ENCODE results near the gene PRDM8.
A peak's percentile ranks its signal among the peaks of the same experiment; 100 is the strongest.

The PRDM8 gene

DNA sequence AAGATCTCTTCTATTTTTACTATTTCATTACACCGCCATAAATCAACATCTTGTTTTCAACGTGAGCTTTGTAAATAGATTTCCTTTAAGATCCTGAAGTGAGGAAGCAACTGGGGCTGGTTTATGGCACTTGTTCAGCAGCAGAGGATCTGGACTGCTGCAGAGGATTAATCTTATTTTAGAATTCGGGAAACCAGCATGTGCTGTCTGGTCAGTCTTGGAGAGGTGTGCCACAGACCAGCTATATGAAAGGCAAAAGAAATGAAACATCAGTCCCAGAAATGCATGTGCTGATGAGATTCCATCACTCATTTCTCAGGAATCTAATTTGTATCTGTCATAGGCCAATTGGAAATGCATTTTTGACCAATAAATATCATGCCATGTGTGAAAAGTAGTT, 23.4 kb downstream of the PRDM8 start:
- ChIA-PET POLR2A (no interaction called here), CTCF (interaction anchor here (0.8 to 2.8 kb wide), 10 partner anchors 8 to 1268 kb away, joined by 3 to 9 read pairs (median 5); no protein-coding TSS in a partner anchor)
- DNase-seq (ENCODE audit: extremely low spot score), result no peak
- TF ChIP-seq, protein P1, sequence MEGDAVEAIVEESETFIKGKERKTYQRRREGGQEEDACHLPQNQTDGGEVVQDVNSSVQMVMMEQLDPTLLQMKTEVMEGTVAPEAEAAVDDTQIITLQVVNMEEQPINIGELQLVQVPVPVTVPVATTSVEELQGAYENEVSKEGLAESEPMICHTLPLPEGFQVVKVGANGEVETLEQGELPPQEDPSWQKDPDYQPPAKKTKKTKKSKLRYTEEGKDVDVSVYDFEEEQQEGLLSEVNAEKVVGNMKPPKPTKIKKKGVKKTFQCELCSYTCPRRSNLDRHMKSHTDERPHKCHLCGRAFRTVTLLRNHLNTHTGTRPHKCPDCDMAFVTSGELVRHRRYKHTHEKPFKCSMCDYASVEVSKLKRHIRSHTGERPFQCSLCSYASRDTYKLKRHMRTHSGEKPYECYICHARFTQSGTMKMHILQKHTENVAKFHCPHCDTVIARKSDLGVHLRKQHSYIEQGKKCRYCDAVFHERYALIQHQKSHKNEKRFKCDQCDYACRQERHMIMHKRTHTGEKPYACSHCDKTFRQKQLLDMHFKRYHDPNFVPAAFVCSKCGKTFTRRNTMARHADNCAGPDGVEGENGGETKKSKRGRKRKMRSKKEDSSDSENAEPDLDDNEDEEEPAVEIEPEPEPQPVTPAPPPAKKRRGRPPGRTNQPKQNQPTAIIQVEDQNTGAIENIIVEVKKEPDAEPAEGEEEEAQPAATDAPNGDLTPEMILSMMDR (IDR thresholded peaks at IDR 0.05; ENCODE audit: control extremely low read depth, extremely low read depth, low read depth, missing control alignments), result no peak

DNA sequence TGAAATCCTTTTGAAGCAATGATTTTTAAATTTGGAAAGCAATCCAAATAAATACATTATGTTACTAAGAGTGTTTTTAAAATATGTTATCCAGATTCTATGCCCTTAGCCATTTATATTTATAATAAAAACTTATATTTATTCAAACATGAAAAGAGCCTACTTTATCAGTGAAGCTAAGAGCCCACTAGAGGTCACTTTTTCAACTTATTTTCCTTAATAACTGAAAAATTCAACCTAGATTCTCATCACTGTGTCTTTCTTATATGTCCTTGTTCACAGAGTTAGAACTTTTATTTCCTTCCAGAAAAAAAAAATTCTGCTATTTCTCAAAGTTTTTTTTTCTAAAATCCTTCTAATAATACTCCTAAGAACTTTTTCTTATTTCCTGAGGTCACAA, 23.9 kb downstream of the PRDM8 start:
- ChIA-PET POLR2A (no interaction called here), CTCF (interaction anchor here (1.6 to 2.8 kb wide), 4 partner anchors 8 to 1269 kb away, joined by 5 to 9 read pairs (median 7); no protein-coding TSS in a partner anchor)
- DNase-seq (ENCODE audit: extremely low spot score), result no peak
- TF ChIP-seq, protein P1 (IDR thresholded peaks at IDR 0.05; ENCODE audit: control extremely low read depth, extremely low read depth, low read depth, missing control alignments), result peak; percentile 20

DNA sequence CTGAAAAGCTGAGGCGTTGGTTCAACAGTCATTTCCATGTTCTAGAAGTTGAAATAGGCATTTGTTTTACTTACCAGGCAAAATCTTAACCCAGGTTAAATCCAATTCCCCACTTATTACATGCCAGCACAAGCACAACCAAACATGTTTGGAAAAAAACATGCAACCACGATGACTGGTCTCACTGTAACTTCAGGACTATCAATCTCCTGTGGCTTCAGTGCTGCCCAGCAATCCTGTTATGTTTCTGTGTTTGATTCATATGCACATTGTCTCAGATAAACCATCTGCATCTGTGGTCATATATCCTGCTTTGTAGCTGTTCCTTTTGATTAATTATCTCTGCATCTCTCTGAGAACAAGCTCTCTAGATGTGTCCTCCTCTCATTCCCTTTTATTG, 28.3 kb downstream of the PRDM8 start:
- POLR2A ChIA-PET, result no interaction called here
- TF ChIP-seq, protein P1 (IDR thresholded peaks at IDR 0.05; ENCODE audit: control extremely low read depth, extremely low read depth, low read depth, missing control alignments), result no peak

DNA sequence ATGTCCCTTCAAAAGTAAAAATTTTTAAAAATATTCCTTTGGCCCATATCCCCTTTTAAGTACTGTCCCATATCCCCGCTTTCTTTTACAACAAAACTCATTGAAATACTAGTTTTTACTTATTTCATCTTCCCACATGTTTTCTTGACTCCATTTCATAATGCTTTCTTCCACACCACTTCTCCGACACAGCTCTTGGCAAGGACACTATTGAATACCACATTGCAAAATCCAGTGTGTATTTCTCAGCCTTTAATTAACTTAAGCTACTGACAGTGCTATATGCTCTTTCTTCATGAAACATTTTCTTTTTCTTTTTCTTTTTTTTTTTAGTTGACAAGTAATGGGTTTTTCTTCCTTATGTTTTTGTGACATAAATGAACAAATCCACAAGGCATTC, 28.8 kb downstream of the PRDM8 start:
- no peak for DNase-seq (ENCODE audit: extremely low spot score)
- CTCF ChIA-PET, result interaction anchor here (1.2 kb wide), 1 partner anchor 41 kb away, joined by 3 read pairs; no protein-coding TSS in a partner anchor
- TF ChIP-seq, protein P1 (IDR thresholded peaks at IDR 0.05; ENCODE audit: control extremely low read depth, extremely low read depth, low read depth, missing control alignments), result no peak
- POLR2A ChIA-PET, result no interaction called here

More for the DNA sequence above, 28.3 kb downstream of the PRDM8 start:
- no peak for DNase-seq (ENCODE audit: extremely low spot score)
- CTCF ChIA-PET, result interaction anchor here (1.9 kb wide), 1 partner anchor 14 kb away, joined by 5 read pairs; no protein-coding TSS in a partner anchor

DNA sequence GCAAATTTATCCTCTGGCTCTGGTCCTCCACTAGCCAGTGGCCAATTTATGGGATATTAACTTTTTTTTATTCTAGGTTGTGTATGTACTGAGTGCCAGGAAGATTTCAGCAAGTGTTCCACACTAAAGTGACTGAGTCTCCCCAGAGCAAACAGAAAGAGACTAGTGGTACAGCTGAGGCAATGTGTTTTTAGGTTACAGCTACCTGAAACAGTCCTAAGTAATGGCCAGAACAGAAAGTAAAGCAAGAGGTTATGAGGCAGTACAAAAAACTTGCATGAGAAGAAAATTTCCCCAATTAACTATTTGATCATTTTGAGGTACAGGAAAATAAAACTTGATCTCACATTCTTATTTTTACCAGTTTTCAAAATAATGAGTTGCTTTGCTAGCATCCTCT, 31.2 kb downstream of the PRDM8 start:
- POLR2A ChIA-PET, result no interaction called here
- CTCF ChIA-PET, result interaction anchor here (1.1 to 1.3 kb wide), 2 partner anchors 26 to 1276 kb away, joined by 3 to 4 read pairs; no protein-coding TSS in a partner anchor
- no peak for DNase-seq (ENCODE audit: extremely low spot score)
- TF ChIP-seq, protein P1 (IDR thresholded peaks at IDR 0.05; ENCODE audit: control extremely low read depth, extremely low read depth, low read depth, missing control alignments), result no peak

DNA sequence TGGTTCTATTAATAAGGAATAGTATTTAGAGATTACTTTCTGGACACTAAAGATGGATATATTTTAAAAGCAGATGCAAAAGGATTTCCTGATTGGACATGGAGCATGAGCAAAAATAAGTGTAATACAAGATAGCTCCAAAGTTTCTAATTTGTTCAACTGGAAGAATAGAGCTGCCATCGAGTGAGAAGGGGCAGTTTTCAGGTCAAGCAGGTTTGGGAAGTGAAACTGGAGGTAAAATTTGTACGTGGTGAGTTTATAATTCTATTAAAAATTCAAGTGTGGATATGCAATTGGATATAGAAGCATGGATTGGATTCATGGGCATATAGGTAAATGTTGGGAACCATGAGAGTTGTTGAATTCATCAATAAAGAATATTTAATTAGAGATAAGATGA, 31.8 kb downstream of the PRDM8 start:
- TF ChIP-seq, protein P1 (IDR thresholded peaks at IDR 0.05; ENCODE audit: control extremely low read depth, extremely low read depth, low read depth, missing control alignments), result no peak
- POLR2A ChIA-PET, result no interaction called here

More for the DNA sequence above, 31.8 kb downstream of the PRDM8 start:
- DNase-seq (ENCODE audit: extremely low spot score), result no peak
- CTCF ChIA-PET, result interaction anchor here (1.1 to 1.5 kb wide), 4 partner anchors 9 to 1277 kb away, joined by 3 to 4 read pairs (median 3); no protein-coding TSS in a partner anchor

All from GM10248 (cell line).